ENCODE measurements around the gene STK36.

DNA sequence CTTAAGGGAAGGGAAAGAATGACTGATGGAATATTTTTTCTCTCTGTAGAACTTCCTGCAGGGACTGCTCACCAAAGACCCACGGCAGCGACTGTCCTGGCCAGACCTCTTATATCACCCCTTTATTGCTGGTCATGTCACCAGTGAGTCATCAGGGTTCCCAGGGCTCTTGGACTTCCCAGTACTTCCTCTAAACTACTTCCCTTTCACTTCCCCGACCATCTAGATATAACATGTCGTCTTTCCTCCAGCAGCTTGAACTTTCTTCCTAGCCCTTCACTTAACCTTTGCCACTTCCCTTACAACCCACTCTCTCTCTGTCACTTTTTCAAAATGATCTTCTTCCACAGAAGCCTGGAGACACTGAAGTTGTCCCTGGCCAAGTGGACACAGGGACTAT is 7.2 kb downstream of the STK36 start:
- TF ChIP-seq, protein P1, sequence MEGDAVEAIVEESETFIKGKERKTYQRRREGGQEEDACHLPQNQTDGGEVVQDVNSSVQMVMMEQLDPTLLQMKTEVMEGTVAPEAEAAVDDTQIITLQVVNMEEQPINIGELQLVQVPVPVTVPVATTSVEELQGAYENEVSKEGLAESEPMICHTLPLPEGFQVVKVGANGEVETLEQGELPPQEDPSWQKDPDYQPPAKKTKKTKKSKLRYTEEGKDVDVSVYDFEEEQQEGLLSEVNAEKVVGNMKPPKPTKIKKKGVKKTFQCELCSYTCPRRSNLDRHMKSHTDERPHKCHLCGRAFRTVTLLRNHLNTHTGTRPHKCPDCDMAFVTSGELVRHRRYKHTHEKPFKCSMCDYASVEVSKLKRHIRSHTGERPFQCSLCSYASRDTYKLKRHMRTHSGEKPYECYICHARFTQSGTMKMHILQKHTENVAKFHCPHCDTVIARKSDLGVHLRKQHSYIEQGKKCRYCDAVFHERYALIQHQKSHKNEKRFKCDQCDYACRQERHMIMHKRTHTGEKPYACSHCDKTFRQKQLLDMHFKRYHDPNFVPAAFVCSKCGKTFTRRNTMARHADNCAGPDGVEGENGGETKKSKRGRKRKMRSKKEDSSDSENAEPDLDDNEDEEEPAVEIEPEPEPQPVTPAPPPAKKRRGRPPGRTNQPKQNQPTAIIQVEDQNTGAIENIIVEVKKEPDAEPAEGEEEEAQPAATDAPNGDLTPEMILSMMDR (conservative IDR thresholded peaks at IDR 0.05; ENCODE audit: low read length) = no peak
- TF ChIP-seq EZH2phosphoT487 (IDR thresholded peaks at IDR 0.05; ENCODE audit: borderline replicate concordance, low read depth, low read length) = no peak
